Chondrocyte (in vitro differentiated cells): ENCODE measurements around the gene CCNC. TPM values are rescaled to one million over a fixed set of nuclear protein-coding genes. Genes with fewer than 3 reads are reported as not detected.

Source experiments
- DNase-seq: peaks from one replicate; pipeline ENCODE4 v3.0.0; 2021; ENCODE audit warnings: mixed read lengths, low spot score
- H3K27ac Mint-ChIP-seq: one replicate; pipeline ENCODE4 v1.8.0; 2021; ENCODE audit warnings: mild to moderate bottlenecking, moderate library complexity, mixed read lengths; ENCODE audit not compliant: unreplicated experiment
- H3K27me3 Mint-ChIP-seq: 2 replicates; pipeline ENCODE4 v1.8.0; 2021; ENCODE audit warnings: low read depth, mixed read lengths
- H3K36me3 Mint-ChIP-seq: 2 replicates; pipeline ENCODE4 v1.8.0; 2021; ENCODE audit warnings: low read depth, mixed read lengths
- H3K4me1 Mint-ChIP-seq: 2 replicates; pipeline ENCODE4 v1.8.0; 2021; ENCODE audit warnings: low read depth, mild to moderate bottlenecking, mixed read lengths
- H3K4me3 Mint-ChIP-seq: one replicate; pipeline ENCODE4 v1.8.0; 2021; ENCODE audit warnings: mild to moderate bottlenecking, moderate library complexity, mixed read lengths; ENCODE audit not compliant: unreplicated experiment
- H3K9me3 Mint-ChIP-seq: 2 replicates; pipeline ENCODE4 v1.8.0; 2021; ENCODE audit warnings: low read depth, mixed read lengths
- total RNA-seq: library from RNA; stranded (reverse); gene quantifications from 3 replicates; pipeline ENCODE4 v1.2.1, GENCODE V29; 2021
- TF ChIP-seq, protein P1 (sequence below): fragments of 200-600 bp; sonication (generic); IDR thresholded peaks from 2 replicates; pipeline ENCODE4 v1.5.0; 2021; ENCODE audit warnings: antibody characterized with exemption, mild to moderate bottlenecking, moderate library complexity

Gene CCNC
- total RNA-seq, 1 donor from 2014 or later: 35.5 TPM

DNA sequence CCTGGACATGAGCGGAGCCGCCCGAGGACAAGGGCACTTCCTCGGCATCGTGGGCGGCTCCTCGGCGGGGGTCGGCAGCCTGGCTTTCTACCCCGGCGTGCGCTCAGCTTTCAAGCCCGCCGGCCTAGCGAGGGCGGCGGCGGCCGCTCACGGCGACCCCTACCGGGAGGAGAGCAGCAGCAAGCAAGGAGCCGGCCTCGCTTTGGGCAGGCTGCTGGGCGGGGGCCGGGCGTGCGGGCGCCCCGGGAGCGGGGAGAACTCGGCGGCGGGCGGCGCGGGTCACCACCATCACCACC, 44.9 kb upstream of the CCNC start:
- H3K36me3 Mint-ChIP-seq: peaks cover 5% of the 10 kb centered on the region
- no peak for DNase-seq

DNA sequence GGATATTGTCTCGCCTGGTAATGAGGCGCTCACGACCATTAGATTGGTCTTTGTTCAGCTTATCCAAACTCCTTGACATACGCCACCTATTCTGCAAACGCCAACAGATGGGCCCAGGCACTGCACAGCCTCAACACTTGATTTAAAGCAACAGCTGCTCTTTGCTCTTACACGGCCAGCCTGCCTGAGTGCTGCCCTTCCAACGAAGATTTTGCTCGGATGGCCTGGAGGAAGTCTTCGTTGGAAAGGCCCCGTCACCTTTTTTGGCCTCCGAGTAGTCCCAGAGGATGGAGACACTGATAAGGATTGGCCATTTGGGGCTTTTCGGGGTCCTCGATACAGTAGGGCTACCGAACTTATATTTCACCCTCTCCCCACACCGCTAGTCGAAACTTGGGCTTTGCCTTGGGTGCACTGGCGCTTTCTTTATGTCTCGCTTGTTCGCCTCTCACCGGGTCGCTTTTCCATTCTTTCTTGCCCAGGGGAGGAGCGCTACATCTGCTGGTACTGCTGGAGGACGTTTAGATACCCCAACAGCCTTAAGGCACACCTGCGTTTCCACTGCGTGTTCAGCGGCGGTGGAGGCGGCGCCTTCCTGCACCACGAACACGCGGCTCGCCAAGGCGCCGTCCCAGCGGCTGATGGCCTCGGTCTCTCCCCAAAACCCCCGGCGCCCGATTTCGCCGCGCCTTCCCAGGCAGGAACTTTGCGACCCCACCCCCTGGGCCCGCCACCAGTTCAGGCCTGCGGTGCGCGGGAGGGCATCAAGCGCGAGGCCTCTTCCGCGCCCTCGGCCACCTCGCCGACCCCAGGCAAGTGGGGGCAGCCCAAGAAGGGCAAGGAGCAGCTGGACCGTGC, 44.3 kb upstream of the CCNC start:
- peaks cover 82% of the 10 kb centered on the region for H3K27me3 Mint-ChIP-seq
- H3K9me3 Mint-ChIP-seq: no peaks in the 10 kb centered on the region
- TF ChIP-seq, protein P1, sequence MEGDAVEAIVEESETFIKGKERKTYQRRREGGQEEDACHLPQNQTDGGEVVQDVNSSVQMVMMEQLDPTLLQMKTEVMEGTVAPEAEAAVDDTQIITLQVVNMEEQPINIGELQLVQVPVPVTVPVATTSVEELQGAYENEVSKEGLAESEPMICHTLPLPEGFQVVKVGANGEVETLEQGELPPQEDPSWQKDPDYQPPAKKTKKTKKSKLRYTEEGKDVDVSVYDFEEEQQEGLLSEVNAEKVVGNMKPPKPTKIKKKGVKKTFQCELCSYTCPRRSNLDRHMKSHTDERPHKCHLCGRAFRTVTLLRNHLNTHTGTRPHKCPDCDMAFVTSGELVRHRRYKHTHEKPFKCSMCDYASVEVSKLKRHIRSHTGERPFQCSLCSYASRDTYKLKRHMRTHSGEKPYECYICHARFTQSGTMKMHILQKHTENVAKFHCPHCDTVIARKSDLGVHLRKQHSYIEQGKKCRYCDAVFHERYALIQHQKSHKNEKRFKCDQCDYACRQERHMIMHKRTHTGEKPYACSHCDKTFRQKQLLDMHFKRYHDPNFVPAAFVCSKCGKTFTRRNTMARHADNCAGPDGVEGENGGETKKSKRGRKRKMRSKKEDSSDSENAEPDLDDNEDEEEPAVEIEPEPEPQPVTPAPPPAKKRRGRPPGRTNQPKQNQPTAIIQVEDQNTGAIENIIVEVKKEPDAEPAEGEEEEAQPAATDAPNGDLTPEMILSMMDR: no peak
- DNase-seq: no peak
- H3K27ac Mint-ChIP-seq: no peak overlapping the region
- peaks cover 4% of the 10 kb centered on the region for H3K36me3 Mint-ChIP-seq
- peak overlapping the region; percentile 19 for H3K4me3 Mint-ChIP-seq
- H3K4me1 Mint-ChIP-seq: peaks cover 5% of the 10 kb centered on the region

More for the DNA sequence above, 44.9 kb upstream of the CCNC start:
- H3K27ac Mint-ChIP-seq: no peak overlapping the region
- TF ChIP-seq, protein P1: peak; percentile 78
- peaks cover 2% of the 10 kb centered on the region for H3K9me3 Mint-ChIP-seq
- H3K4me3 Mint-ChIP-seq: peak overlapping the region; percentile 60
- peaks cover 82% of the 10 kb centered on the region for H3K27me3 Mint-ChIP-seq
- peaks cover 7% of the 10 kb centered on the region for H3K4me1 Mint-ChIP-seq

DNA sequence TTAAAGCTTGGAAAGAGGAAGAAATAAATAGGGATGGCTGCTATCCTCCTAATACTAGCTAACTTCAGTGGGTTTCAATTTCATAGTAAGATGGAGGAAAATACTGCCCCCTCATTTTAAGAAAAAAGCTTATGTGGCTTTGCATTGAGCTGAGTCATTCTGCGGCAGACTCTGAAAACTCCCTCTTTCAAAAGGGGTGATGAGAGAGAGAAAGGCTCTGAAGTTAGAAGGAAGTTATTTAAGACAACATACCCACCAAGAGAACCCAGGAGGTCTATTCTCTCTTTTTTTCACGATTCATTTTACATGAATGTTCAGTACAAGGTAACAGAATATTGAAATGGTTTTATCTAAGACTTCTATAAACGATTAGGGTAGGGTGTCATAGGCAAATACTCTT, 42.7 kb upstream of the CCNC start:
- TF ChIP-seq, protein P1: no peak
- Mint-ChIP-seq H3K27ac (no peak overlapping the region), H3K4me3 (no peak overlapping the region), H3K27me3 (peaks cover 79% of the 10 kb centered on the region), H3K4me1 (peaks cover 5% of the 10 kb centered on the region), H3K36me3 (peaks cover 4% of the 10 kb centered on the region), H3K9me3 (no peaks in the 10 kb centered on the region)
- DNase-seq: no peak

DNA sequence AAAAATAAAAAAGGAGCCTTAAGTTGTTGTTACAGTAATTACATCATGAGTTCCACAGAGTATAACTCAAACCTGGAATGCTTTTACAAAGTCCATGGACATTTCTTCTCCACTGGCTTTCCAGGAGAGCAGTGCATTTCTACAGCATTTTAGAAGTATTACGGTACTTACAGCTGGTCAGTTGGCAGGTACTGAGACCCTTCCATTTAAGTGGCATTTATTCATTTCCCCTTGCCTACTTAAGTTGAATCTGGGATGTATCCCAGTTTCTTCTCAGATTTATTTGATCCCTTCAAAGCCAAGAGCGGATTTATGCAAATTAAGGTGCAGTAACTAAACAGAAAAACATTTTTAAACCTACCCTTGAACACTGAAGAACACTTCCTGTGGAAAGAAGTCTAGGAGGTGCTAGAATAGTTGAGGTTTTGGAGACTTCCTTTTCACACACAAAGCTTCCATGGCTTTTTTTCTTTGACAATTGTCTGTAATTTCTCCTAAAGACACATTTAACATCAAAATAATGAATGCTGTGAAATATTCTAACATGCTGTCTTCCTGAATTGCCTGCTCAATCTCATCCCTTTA, 41.5 kb upstream of the CCNC start:
- Mint-ChIP-seq H3K36me3 (peaks cover 4% of the 10 kb centered on the region), H3K27ac (no peak overlapping the region), H3K4me1 (peaks cover 5% of the 10 kb centered on the region)

DNA sequence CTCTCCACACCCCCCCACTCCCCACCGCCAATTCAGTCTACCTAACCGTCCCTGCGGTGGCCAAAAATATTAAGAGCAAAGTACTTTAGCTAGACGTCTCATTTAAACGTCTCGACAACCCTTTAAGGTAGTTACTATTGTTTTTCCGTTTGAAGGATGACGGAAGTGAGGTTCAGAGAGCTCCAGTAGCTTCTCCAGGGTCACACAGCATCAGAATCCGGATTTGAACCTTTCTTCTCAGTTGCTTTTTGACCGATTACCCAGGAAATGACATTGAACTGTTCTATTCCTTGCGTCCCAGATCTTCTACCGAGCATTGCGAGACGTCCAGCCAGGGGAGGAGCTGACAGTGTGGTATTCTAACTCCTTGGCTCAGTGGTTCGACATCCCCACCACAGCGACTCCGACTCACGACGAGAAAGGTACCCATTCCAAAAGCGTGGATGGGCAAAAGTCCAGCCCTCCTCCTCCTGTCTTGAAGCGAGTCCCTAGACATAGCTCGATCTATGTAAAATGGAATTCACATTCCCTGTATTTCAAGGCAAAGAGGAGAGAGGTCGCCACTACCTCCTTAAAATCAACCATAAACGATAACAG, 40.5 kb upstream of the CCNC start:
- H3K27me3 Mint-ChIP-seq: peaks cover 84% of the 10 kb centered on the region

More for the DNA sequence above, 41.5 kb upstream of the CCNC start:
- no peaks in the 10 kb centered on the region for H3K9me3 Mint-ChIP-seq
- TF ChIP-seq, protein P1: no peak
- DNase-seq: no peak
- H3K27me3 Mint-ChIP-seq: peaks cover 80% of the 10 kb centered on the region
- no peak overlapping the region for H3K4me3 Mint-ChIP-seq

More for the DNA sequence above, 40.5 kb upstream of the CCNC start:
- peaks cover 2% of the 10 kb centered on the region for H3K36me3 Mint-ChIP-seq
- peaks cover 3% of the 10 kb centered on the region for H3K4me1 Mint-ChIP-seq
- TF ChIP-seq, protein P1: no peak
- no peak overlapping the region for H3K4me3 Mint-ChIP-seq
- DNase-seq: no peak
- no peak overlapping the region for H3K27ac Mint-ChIP-seq
- no peaks in the 10 kb centered on the region for H3K9me3 Mint-ChIP-seq
